ENCODE measurements around the gene HLA-DQB1. TPM values are rescaled to one million over a fixed set of nuclear protein-coding genes. Genes with fewer than 3 reads are reported as not detected.

Gene HLA-DQB1
- total RNA-seq, 4 donors from 2014 or later = 0.16 to 5.8 (median 1.4) TPM

DNA sequence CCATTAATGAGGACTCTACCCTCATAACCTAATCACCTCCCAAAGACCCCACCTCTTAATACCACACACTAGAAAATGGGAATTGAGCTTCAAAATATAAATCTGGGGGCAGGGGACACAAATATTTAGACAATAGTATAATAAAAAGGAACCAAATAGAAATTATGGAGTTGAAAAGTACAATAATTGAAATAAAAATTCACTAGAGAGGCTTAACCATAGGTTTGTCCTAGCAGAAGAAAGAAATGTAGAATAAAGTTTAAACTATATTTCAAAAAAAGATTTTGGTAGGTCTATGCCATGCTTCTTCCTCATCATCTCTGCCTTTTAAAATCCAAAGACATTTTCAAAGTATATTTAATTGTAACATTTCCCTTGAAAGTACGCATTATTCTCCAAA is 48.7 kb downstream of the HLA-DQB1 start:
- Histone ChIP-seq H3K4me3 (no peak overlapping the region), H3K36me3 (no peaks in the 10 kb centered on the region), H3K9me3 (no peaks in the 10 kb centered on the region), H3K4me1 (no peaks in the 10 kb centered on the region), H3K27me3 (peaks cover 3% of the 10 kb centered on the region), H3K27ac (no peak overlapping the region)
- TF ChIP-seq POLR2AphosphoS5 (IDR thresholded peaks at IDR 0.05) (no peak), EP300 (IDR thresholded peaks at IDR 0.05) (no peak), POLR2A (IDR thresholded peaks at IDR 0.05) (no peak), CTCF (IDR thresholded peaks at IDR 0.05) (no peak)
- ATAC-seq = no peak
- 86 to 88% methylated on average over 1 of the region's 1 CpG for WGBS, 2 donors (ENCODE audit: low coverage in 1 of 2)

- Histone ChIP-seq H3K4me1 (no peaks in the 10 kb centered on the region), H3K27ac (no peak overlapping the region), H3K36me3 (no peaks in the 10 kb centered on the region), H3K27me3 (peaks cover 3% of the 10 kb centered on the region), H3K4me3 (no peak overlapping the region), H3K9me3 (no peaks in the 10 kb centered on the region)
- 30 to 50% methylated on average over 3 of the region's 3 CpGs for WGBS, 2 donors (ENCODE audit: low coverage in 1 of 2)
- no peak for TF ChIP-seq CTCF (IDR thresholded peaks at IDR 0.05)
- TF ChIP-seq POLR2AphosphoS5 (IDR thresholded peaks at IDR 0.05) = no peak
- TF ChIP-seq POLR2A (IDR thresholded peaks at IDR 0.05) = no peak
- TF ChIP-seq EP300 (IDR thresholded peaks at IDR 0.05) = no peak
- ATAC-seq = no peak
Observed at GRCh38 chr6:32615885-32616532, 50.4 kb downstream of the HLA-DQB1 start.

GRCh38 chr6:32614366-32615081 is 51.9 kb downstream of the HLA-DQB1 start:
- H3K27ac ChIP-seq = no peak overlapping the region
- TF ChIP-seq EP300 (IDR thresholded peaks at IDR 0.05) (no peak), CTCF (IDR thresholded peaks at IDR 0.05) (no peak), POLR2A (IDR thresholded peaks at IDR 0.05) (no peak), POLR2AphosphoS5 (IDR thresholded peaks at IDR 0.05) (no peak)
- no peak overlapping the region for H3K4me3 ChIP-seq
- no peaks in the 10 kb centered on the region for H3K9me3 ChIP-seq
- WGBS, 2 donors (ENCODE audit: low coverage in 1 of 2) = 0% methylated on average over 1 of the region's 1 CpG; no CpG with 5 or more reads in 1 of the 2 donors
- H3K36me3 ChIP-seq = no peaks in the 10 kb centered on the region
- ATAC-seq = no peak
- H3K27me3 ChIP-seq = peaks cover 3% of the 10 kb centered on the region
- no peaks in the 10 kb centered on the region for H3K4me1 ChIP-seq

DNA sequence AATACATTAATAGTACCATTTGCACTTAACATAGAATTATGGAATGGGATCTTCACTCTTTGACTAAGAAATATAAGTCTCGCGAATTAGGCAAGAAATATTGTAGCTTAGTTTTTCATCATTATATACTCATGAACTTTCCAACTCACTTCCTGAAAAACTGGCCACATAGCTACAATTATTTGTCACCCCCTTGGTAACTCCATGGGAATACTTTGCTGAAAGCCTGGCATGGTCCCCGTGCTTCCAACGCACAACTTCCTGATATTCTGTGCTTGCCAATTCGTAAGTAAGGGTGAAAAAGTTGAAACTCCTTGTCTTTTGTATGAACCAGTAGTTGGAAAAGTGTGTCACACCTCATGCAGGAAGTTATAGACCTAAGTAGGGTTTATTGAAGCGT is 53.0 kb downstream of the HLA-DQB1 start:
- no peaks in the 10 kb centered on the region for H3K36me3 ChIP-seq

More for the DNA sequence above, 53.0 kb downstream of the HLA-DQB1 start:
- H3K27ac ChIP-seq = no peak overlapping the region
- H3K4me3 ChIP-seq = no peak overlapping the region
- no peaks in the 10 kb centered on the region for H3K9me3 ChIP-seq
- H3K4me1 ChIP-seq = no peaks in the 10 kb centered on the region
- ATAC-seq = no peak
- 7 to 27% methylated on average over 5 of the region's 6 CpGs for WGBS, 2 donors (ENCODE audit: low coverage in 1 of 2)
- no peak for TF ChIP-seq EP300 (IDR thresholded peaks at IDR 0.05)
- no peak for TF ChIP-seq CTCF (IDR thresholded peaks at IDR 0.05)
- no peak for TF ChIP-seq POLR2AphosphoS5 (IDR thresholded peaks at IDR 0.05)
- TF ChIP-seq POLR2A (IDR thresholded peaks at IDR 0.05) = no peak
- peaks cover 3% of the 10 kb centered on the region for H3K27me3 ChIP-seq
